Activated CD8-positive, alpha-beta memory T cell treated with anti-CD3 and anti-CD28 coated beads for 48 hours (primary cell): ENCODE results near the gene IPMK.

Source experiments
- DNase-seq, 3 experiments: peaks; one replicate each; pipeline ENCODE4 v3.0.0-alpha.2; 2020; ENCODE audit warnings: low read depth in 2 of 3, low spot score in 2 of 3

IPMK gene

GRCh38 chr10:58267713-58268453 is at the start of gene IPMK:
Gene IPMK (minus strand): TSS chr10:58267894. CDS start chr10:58267611, 283 bp downstream.
- DNase-seq, result peak; percentile 80 to 92 (median 85)

- DNase-seq, result no peak
These were observed 49.2 kb upstream of the IPMK start for GRCh38 chr10:58316874-58317273.

- DNase-seq, result no peak
These were observed 43.3 kb upstream of the IPMK start for GRCh38 chr10:58311026-58311425.

- DNase-seq, result no peak
These were observed 40.0 kb upstream of the IPMK start for GRCh38 chr10:58307676-58308075.

- DNase-seq, result no peak
These were observed 38.1 kb upstream of the IPMK start for GRCh38 chr10:58305821-58306220.

- DNase-seq, result no peak
These were observed 36.5 kb upstream of the IPMK start for GRCh38 chr10:58304099-58304633.

GRCh38 chr10:58302254-58302653 is 34.6 kb upstream of the IPMK start:
- no peak for DNase-seq

GRCh38 chr10:58300676-58301075 is 33.0 kb upstream of the IPMK start:
- no peak for DNase-seq

GRCh38 chr10:58299580-58299979 is 31.9 kb upstream of the IPMK start:
- peak in 1 of 3 experiments; percentile 18 for DNase-seq

GRCh38 chr10:58293989-58294388 is 26.3 kb upstream of the IPMK start:
- no peak for DNase-seq

- DNase-seq, result no peak
These were observed 24.0 kb upstream of the IPMK start for GRCh38 chr10:58291538-58292174.

- no peak for DNase-seq
These were observed 14.9 kb upstream of the IPMK start for GRCh38 chr10:58282615-58283014.

GRCh38 chr10:58281092-58281752 is 13.5 kb upstream of the IPMK start:
- no peak for DNase-seq

- no peak for DNase-seq
These were observed 12.8 kb upstream of the IPMK start for GRCh38 chr10:58280477-58280876.

- DNase-seq, result no peak
These were observed 11.2 kb upstream of the IPMK start for GRCh38 chr10:58278962-58279307.

- DNase-seq, result no peak
These were observed 10.7 kb upstream of the IPMK start for GRCh38 chr10:58278274-58278961.

- no peak for DNase-seq
These were observed 8.2 kb upstream of the IPMK start for GRCh38 chr10:58275908-58276307.

GRCh38 chr10:58275261-58275660 is 7.6 kb upstream of the IPMK start:
- DNase-seq, result no peak

GRCh38 chr10:58269782-58270290 is 2.1 kb upstream of the IPMK start:
- DNase-seq, result no peak

GRCh38 chr10:58268946-58269781 is 1.5 kb upstream of the IPMK start, which contains the start of gene CISD1:
Gene CISD1 (plus strand): TSS chr10:58269162. CDS start chr10:58269274, 112 bp downstream.
- peak; percentile 56 to 80 (median 78) for DNase-seq
